Activated T-helper 2 cell treated with anti-CD3 and anti-CD28 coated beads, Interferon-gamma antibody, Interleukin-2, Interleukin-4, amounts not matched to agents 10 μg/mL and 5 μg/mL and 100 μg/mL, durations not matched to agents 14 hours and 24 hours and 36 hours (primary cell): ENCODE data around the gene SDK2. TPM values are rescaled to one million over a fixed set of nuclear protein-coding genes. Genes with fewer than 3 reads are reported as not detected.

Experiments used
- DNase-seq: peaks from one replicate; pipeline ENCODE4 v3.0.0; 2021; ENCODE audit warnings: low spot score
- H3K27ac Mint-ChIP-seq: one replicate; pipeline ENCODE4 v1.8.0; 2021; ENCODE audit warnings: mixed read lengths
- H3K27me3 Mint-ChIP-seq: one replicate; pipeline ENCODE4 v1.8.0; 2021; ENCODE audit warnings: low read depth, mixed read lengths
- H3K36me3 Mint-ChIP-seq: one replicate; pipeline ENCODE4 v1.8.0; 2021; ENCODE audit warnings: low read depth, mixed read lengths
- H3K4me1 Mint-ChIP-seq: one replicate; pipeline ENCODE4 v1.8.0; 2021; ENCODE audit warnings: low read depth, mixed read lengths
- H3K4me3 Mint-ChIP-seq: one replicate; pipeline ENCODE4 v1.8.0; 2021; ENCODE audit warnings: low read depth, mild to moderate bottlenecking, moderate library complexity, mixed read lengths
- H3K9me3 Mint-ChIP-seq: one replicate; pipeline ENCODE4 v1.8.0; 2021; ENCODE audit warnings: mixed read lengths
- intact Hi-C: fragments of 100-400 bp; cut with micrococcal nuclease; formaldehyde crosslinking; loops from one replicate; pipeline ENCODE4 v1.15.1; 2023
- total RNA-seq: library from RNA; stranded (reverse); gene quantifications from 2 replicates; pipeline ENCODE4 v1.2.3, GENCODE V29; 2022

Gene SDK2
- total RNA-seq, 1 donor from 2014 or later: 0.07 TPM

GRCh38 chr17:73470316-73470826 is 173.9 kb downstream of the SDK2 start:
- H3K9me3 Mint-ChIP-seq: no peaks in the 10 kb centered on the region
- intact Hi-C loops: no loop called here
- no peak overlapping the region for H3K27ac Mint-ChIP-seq
- H3K4me3 Mint-ChIP-seq: no peak overlapping the region
- DNase-seq: no peak
- H3K27me3 Mint-ChIP-seq: peaks cover 5% of the 10 kb centered on the region
- H3K36me3 Mint-ChIP-seq: no peaks in the 10 kb centered on the region
- H3K4me1 Mint-ChIP-seq: no peaks in the 10 kb centered on the region

GRCh38 chr17:73469311-73469710 is 174.9 kb downstream of the SDK2 start:
- H3K27ac Mint-ChIP-seq: no peak overlapping the region
- intact Hi-C loops: no loop called here
- H3K4me1 Mint-ChIP-seq: no peaks in the 10 kb centered on the region
- H3K36me3 Mint-ChIP-seq: no peaks in the 10 kb centered on the region
- H3K27me3 Mint-ChIP-seq: no peaks in the 10 kb centered on the region
- no peaks in the 10 kb centered on the region for H3K9me3 Mint-ChIP-seq
- no peak overlapping the region for H3K4me3 Mint-ChIP-seq
- no peak for DNase-seq

GRCh38 chr17:73468221-73468620 is 176.0 kb downstream of the SDK2 start:
- Mint-ChIP-seq H3K27me3 (no peaks in the 10 kb centered on the region), H3K4me3 (no peak overlapping the region), H3K27ac (no peak overlapping the region), H3K36me3 (no peaks in the 10 kb centered on the region), H3K9me3 (no peaks in the 10 kb centered on the region), H3K4me1 (no peaks in the 10 kb centered on the region)
- intact Hi-C loops: no loop called here
- DNase-seq: no peak

- H3K27me3 Mint-ChIP-seq: no peaks in the 10 kb centered on the region
- no peak overlapping the region for H3K4me3 Mint-ChIP-seq
- no peak for DNase-seq
- intact Hi-C loops: no loop called here
- no peak overlapping the region for H3K27ac Mint-ChIP-seq
- no peaks in the 10 kb centered on the region for H3K4me1 Mint-ChIP-seq
- no peaks in the 10 kb centered on the region for H3K36me3 Mint-ChIP-seq
- H3K9me3 Mint-ChIP-seq: no peaks in the 10 kb centered on the region
These were observed 176.6 kb downstream of the SDK2 start for GRCh38 chr17:73467651-73468050.

GRCh38 chr17:73466704-73467433 is 177.4 kb downstream of the SDK2 start:
- H3K36me3 Mint-ChIP-seq: no peaks in the 10 kb centered on the region
- H3K4me3 Mint-ChIP-seq: no peak overlapping the region
- no peak for DNase-seq
- intact Hi-C loops: no loop called here
- H3K9me3 Mint-ChIP-seq: no peaks in the 10 kb centered on the region
- H3K27me3 Mint-ChIP-seq: no peaks in the 10 kb centered on the region
- no peak overlapping the region for H3K27ac Mint-ChIP-seq
- H3K4me1 Mint-ChIP-seq: no peaks in the 10 kb centered on the region

- Mint-ChIP-seq H3K4me3 (no peak overlapping the region), H3K36me3 (no peaks in the 10 kb centered on the region), H3K9me3 (no peaks in the 10 kb centered on the region), H3K27me3 (no peaks in the 10 kb centered on the region), H3K4me1 (no peaks in the 10 kb centered on the region), H3K27ac (no peak overlapping the region)
- no peak for DNase-seq
- intact Hi-C loops: no loop called here
These were observed 178.4 kb downstream of the SDK2 start for GRCh38 chr17:73465953-73466230.

- no peaks in the 10 kb centered on the region for H3K36me3 Mint-ChIP-seq
- intact Hi-C loops: no loop called here
- no peak for DNase-seq
- no peaks in the 10 kb centered on the region for H3K9me3 Mint-ChIP-seq
- H3K4me1 Mint-ChIP-seq: no peaks in the 10 kb centered on the region
- H3K27ac Mint-ChIP-seq: no peak overlapping the region
- no peaks in the 10 kb centered on the region for H3K27me3 Mint-ChIP-seq
- H3K4me3 Mint-ChIP-seq: no peak overlapping the region
These were observed 178.9 kb downstream of the SDK2 start for GRCh38 chr17:73465130-73465952.

GRCh38 chr17:73464447-73464846 is 179.8 kb downstream of the SDK2 start:
- no peaks in the 10 kb centered on the region for H3K4me1 Mint-ChIP-seq
- intact Hi-C loops: no loop called here
- H3K27me3 Mint-ChIP-seq: no peaks in the 10 kb centered on the region
- no peaks in the 10 kb centered on the region for H3K36me3 Mint-ChIP-seq
- no peak for DNase-seq
- no peak overlapping the region for H3K4me3 Mint-ChIP-seq
- no peak overlapping the region for H3K27ac Mint-ChIP-seq
- H3K9me3 Mint-ChIP-seq: no peaks in the 10 kb centered on the region

GRCh38 chr17:73463821-73464220 is 180.4 kb downstream of the SDK2 start:
- H3K36me3 Mint-ChIP-seq: no peaks in the 10 kb centered on the region
- H3K4me1 Mint-ChIP-seq: no peaks in the 10 kb centered on the region
- no peak for DNase-seq
- no peak overlapping the region for H3K4me3 Mint-ChIP-seq
- intact Hi-C loops: no loop called here
- H3K27me3 Mint-ChIP-seq: no peaks in the 10 kb centered on the region
- no peaks in the 10 kb centered on the region for H3K9me3 Mint-ChIP-seq
- no peak overlapping the region for H3K27ac Mint-ChIP-seq

GRCh38 chr17:73462823-73463222 is 181.4 kb downstream of the SDK2 start:
- H3K9me3 Mint-ChIP-seq: no peaks in the 10 kb centered on the region
- no peaks in the 10 kb centered on the region for H3K36me3 Mint-ChIP-seq
- no peak overlapping the region for H3K4me3 Mint-ChIP-seq
- no peaks in the 10 kb centered on the region for H3K27me3 Mint-ChIP-seq
- DNase-seq: no peak
- H3K4me1 Mint-ChIP-seq: no peaks in the 10 kb centered on the region
- no peak overlapping the region for H3K27ac Mint-ChIP-seq
- intact Hi-C loops: no loop called here

- Mint-ChIP-seq H3K27me3 (no peaks in the 10 kb centered on the region), H3K36me3 (no peaks in the 10 kb centered on the region), H3K27ac (no peak overlapping the region), H3K4me3 (no peak overlapping the region), H3K9me3 (no peaks in the 10 kb centered on the region), H3K4me1 (no peaks in the 10 kb centered on the region)
- intact Hi-C loops: no loop called here
- DNase-seq: no peak
These were observed 184.3 kb downstream of the SDK2 start for GRCh38 chr17:73459980-73460379.

- intact Hi-C loops: no loop called here
- H3K9me3 Mint-ChIP-seq: no peaks in the 10 kb centered on the region
- no peak overlapping the region for H3K27ac Mint-ChIP-seq
- no peak overlapping the region for H3K4me3 Mint-ChIP-seq
- H3K36me3 Mint-ChIP-seq: no peaks in the 10 kb centered on the region
- no peaks in the 10 kb centered on the region for H3K4me1 Mint-ChIP-seq
- DNase-seq: no peak
- H3K27me3 Mint-ChIP-seq: no peaks in the 10 kb centered on the region
These were observed 188.5 kb downstream of the SDK2 start for GRCh38 chr17:73455767-73456166.

GRCh38 chr17:73455050-73455687 is 189.1 kb downstream of the SDK2 start:
- Mint-ChIP-seq H3K9me3 (no peaks in the 10 kb centered on the region), H3K4me3 (no peak overlapping the region), H3K27me3 (no peaks in the 10 kb centered on the region), H3K4me1 (no peaks in the 10 kb centered on the region), H3K27ac (no peak overlapping the region), H3K36me3 (no peaks in the 10 kb centered on the region)
- intact Hi-C loops: no loop called here
- DNase-seq: no peak
